ENCODE measurements around the gene WWC2. TPM values are rescaled to one million over a fixed set of nuclear protein-coding genes. Genes with fewer than 3 reads are reported as not detected.

The WWC2 gene
- total RNA-seq, 1 donor from 2014 or later = 142 TPM

- TF ChIP-seq, protein P1, sequence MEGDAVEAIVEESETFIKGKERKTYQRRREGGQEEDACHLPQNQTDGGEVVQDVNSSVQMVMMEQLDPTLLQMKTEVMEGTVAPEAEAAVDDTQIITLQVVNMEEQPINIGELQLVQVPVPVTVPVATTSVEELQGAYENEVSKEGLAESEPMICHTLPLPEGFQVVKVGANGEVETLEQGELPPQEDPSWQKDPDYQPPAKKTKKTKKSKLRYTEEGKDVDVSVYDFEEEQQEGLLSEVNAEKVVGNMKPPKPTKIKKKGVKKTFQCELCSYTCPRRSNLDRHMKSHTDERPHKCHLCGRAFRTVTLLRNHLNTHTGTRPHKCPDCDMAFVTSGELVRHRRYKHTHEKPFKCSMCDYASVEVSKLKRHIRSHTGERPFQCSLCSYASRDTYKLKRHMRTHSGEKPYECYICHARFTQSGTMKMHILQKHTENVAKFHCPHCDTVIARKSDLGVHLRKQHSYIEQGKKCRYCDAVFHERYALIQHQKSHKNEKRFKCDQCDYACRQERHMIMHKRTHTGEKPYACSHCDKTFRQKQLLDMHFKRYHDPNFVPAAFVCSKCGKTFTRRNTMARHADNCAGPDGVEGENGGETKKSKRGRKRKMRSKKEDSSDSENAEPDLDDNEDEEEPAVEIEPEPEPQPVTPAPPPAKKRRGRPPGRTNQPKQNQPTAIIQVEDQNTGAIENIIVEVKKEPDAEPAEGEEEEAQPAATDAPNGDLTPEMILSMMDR (IDR thresholded peaks at IDR 0.05) = no peak
- H3K36me3 ChIP-seq = no peaks in the 10 kb centered on the region
- no peaks in the 10 kb centered on the region for H3K9me3 ChIP-seq
- no peaks in the 10 kb centered on the region for H3K27me3 ChIP-seq
- intact Hi-C loops (cut with DNase I) = no loop called here
- H3K27ac ChIP-seq = no peak overlapping the region
- DNase-seq (peak; percentile 9), ATAC-seq (no peak)
- H3K4me1 ChIP-seq = no peaks in the 10 kb centered on the region
- H3K4me3 ChIP-seq = no peak overlapping the region
These were observed 261.3 kb downstream of the WWC2 start for GRCh38 chr4:183360161-183360919.

GRCh38 chr4:183362036-183362435, 263.0 kb downstream of the WWC2 start:
- no peak overlapping the region for H3K4me3 ChIP-seq
- no peaks in the 10 kb centered on the region for H3K9me3 ChIP-seq
- H3K36me3 ChIP-seq = no peaks in the 10 kb centered on the region
- H3K4me1 ChIP-seq = no peaks in the 10 kb centered on the region
- DNase-seq (no peak), ATAC-seq (no peak)
- intact Hi-C loops (cut with DNase I) = no loop called here
- TF ChIP-seq, protein P1 (IDR thresholded peaks at IDR 0.05) = no peak
- H3K27me3 ChIP-seq = no peaks in the 10 kb centered on the region
- H3K27ac ChIP-seq = no peak overlapping the region

GRCh38 chr4:183362916-183363542, 264.0 kb downstream of the WWC2 start:
- no peak for ATAC-seq
- intact Hi-C loops (cut with DNase I) = no loop called here
- TF ChIP-seq, protein P1 (IDR thresholded peaks at IDR 0.05) = no peak
- no peaks in the 10 kb centered on the region for H3K9me3 ChIP-seq
- no peak overlapping the region for H3K27ac ChIP-seq
- DNase-seq = no peak
- H3K4me3 ChIP-seq = no peak overlapping the region
- H3K36me3 ChIP-seq = no peaks in the 10 kb centered on the region
- no peaks in the 10 kb centered on the region for H3K27me3 ChIP-seq
- no peaks in the 10 kb centered on the region for H3K4me1 ChIP-seq

DNA sequence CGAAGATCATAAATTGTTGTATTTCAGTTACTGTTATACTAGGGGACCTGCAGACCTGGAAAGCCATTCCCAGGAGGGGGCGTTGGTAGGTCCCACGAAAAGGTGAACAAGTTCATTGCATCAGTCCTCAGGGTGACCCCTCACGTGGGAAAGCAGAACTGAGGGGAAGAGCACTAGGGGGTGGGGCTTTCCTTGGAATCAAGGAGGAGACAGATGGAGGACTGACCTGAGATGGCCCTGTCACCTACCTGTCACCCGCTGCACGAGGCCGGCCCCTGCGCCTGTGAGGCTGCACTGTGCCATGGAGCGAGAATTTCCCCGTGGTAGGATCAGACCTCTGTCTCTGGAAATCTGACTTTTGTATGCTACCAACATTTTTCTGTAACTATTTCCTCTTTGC, 265.0 kb downstream of the WWC2 start:
- Histone ChIP-seq H3K4me1 (no peaks in the 10 kb centered on the region), H3K36me3 (no peaks in the 10 kb centered on the region), H3K27me3 (no peaks in the 10 kb centered on the region), H3K4me3 (no peak overlapping the region), H3K27ac (no peak overlapping the region), H3K9me3 (no peaks in the 10 kb centered on the region)
- intact Hi-C loops (cut with DNase I) = no loop called here
- TF ChIP-seq, protein P1 (IDR thresholded peaks at IDR 0.05) = no peak
- no peak for ATAC-seq
- no peak for DNase-seq

DNA sequence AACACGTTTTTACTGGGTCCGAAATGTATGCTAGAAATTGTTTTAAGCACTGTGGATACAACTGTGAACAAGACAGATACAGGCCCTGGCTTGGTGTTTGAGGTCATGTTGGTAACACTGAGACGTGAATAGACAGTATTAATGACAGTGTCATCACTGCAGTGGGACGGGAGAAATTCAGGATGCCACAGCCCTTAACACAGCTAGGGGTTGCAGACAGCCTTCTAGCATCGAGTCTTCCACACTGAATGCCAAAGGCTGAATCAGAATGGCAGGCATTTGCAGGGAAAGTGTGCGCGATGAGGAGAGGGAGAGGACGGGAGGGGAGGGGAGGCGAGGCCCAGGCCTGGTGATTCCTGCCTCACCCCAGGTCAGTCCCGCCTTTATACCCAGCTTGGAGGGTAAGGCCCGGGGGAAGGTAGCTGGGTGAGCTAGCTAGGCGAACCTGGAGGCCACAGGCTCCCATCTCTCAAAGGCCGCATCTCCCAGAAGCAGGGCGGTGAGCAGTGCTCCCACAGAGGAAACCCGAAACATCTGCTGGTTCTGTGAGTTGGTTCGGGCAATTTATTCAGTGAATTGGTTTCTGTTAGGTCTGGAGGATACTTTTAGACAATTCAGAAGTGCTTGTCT, 267.3 kb downstream of the WWC2 start:
- DNase-seq = no peak
- TF ChIP-seq, protein P1 (IDR thresholded peaks at IDR 0.05) = no peak
- no peaks in the 10 kb centered on the region for H3K9me3 ChIP-seq
- no peaks in the 10 kb centered on the region for H3K36me3 ChIP-seq
- ATAC-seq = no peak
- H3K27ac ChIP-seq = no peak overlapping the region
- no peak overlapping the region for H3K4me3 ChIP-seq
- H3K27me3 ChIP-seq = no peaks in the 10 kb centered on the region
- intact Hi-C loops (cut with DNase I) = no loop called here
- no peaks in the 10 kb centered on the region for H3K4me1 ChIP-seq
